GM12878 (cell line): Measurements from ENCODE around the gene MROH9. TPM values are rescaled to one million over a fixed set of nuclear protein-coding genes. Genes with fewer than 3 reads are reported as not detected.

Source experiments
- ATAC-seq: fragments of 200-7000 bp; cut with Tn5 transposase; 3 replicates; pipeline ENCODE4 v1.9.1; 2020; ENCODE audit warnings: mild to moderate bottlenecking, moderate library complexity
- BruUV-seq: library from RNA; stranded (reverse); fragments of 400-500 nt; replicated peaks from 2 replicates; lab custom pipeline; 2021; lab: Mats Ljungman, UMichigan
- CTCF ChIA-PET: fragments of 300-600 bp; sonication (Branson Sonifier 250); formaldehyde crosslinking; extraction: SDS; loops from one replicate; lab custom pipeline; 2021; ENCODE audit warnings: inconsistent platforms; lab: Yijun Ruan, JAX
- POLR2A ChIA-PET: fragments of 350-600 bp; formaldehyde crosslinking; extraction: SDS; loops from one replicate; lab custom pipeline; 2021; ENCODE audit warnings: inconsistent platforms; lab: Charles Lee
- RAD21 ChIA-PET: fragments of 300-600 bp; sonication (Branson Sonifier 250); formaldehyde crosslinking; loops from one replicate; lab custom pipeline; 2023; ENCODE audit warnings: antibody characterized with exemption; ENCODE audit not compliant: unreplicated experiment; lab: Charles Lee
- SMC1A ChIA-PET: fragments of 300-600 bp; sonication (Branson Sonifier 250); formaldehyde crosslinking; loops from one replicate; lab custom pipeline; 2023; ENCODE audit not compliant: unreplicated experiment, uncharacterized antibody; lab: Charles Lee
- DNase-seq: peaks from one replicate; pipeline ENCODE4 v3.0.0-alpha.2; 2011; ENCODE audit warnings: low read depth, low spot score
- FAIRE-seq: peaks from 3 replicates; lab custom pipeline; 2011; peaks lifted over from hg19 to GRCh38; lab: Jason Lieb, UNC
- H2AFZ ChIP-seq: 2 replicates; pipeline ENCODE4 v1.6.0; 2011; ENCODE audit warnings: low read depth, low read length, control low read depth; ENCODE audit not compliant: control insufficient read depth
- H3K27ac ChIP-seq: 2 replicates; pipeline ENCODE4 v1.5.1; 2011; ENCODE audit warnings: control low read depth; ENCODE audit not compliant: control insufficient read depth, insufficient read depth
- H3K27me3 ChIP-seq, 2 experiments: replicated peaks in 1 of 2; 2 replicates each; pipeline versions ENCODE4 v1.6.0 to v1.6.1; 2011; ENCODE audit warnings: low read length in 1 of 2; ENCODE audit not compliant: control insufficient read depth in 2 of 2, insufficient read depth in 2 of 2
- H3K36me3 ChIP-seq, 2 experiments: 2 replicates each; pipeline ENCODE4 v1.5.1; 2011; ENCODE audit warnings: low read length in 1 of 2; ENCODE audit not compliant: control insufficient read depth in 2 of 2, insufficient read depth in 2 of 2
- H3K4me1 ChIP-seq: 2 replicates; pipeline ENCODE4 v1.6.1; 2011; ENCODE audit warnings: mild to moderate bottlenecking, low read length, moderate library complexity, mixed read lengths; ENCODE audit not compliant: control insufficient read depth, insufficient read depth
- H3K4me2 ChIP-seq: 2 replicates; pipeline ENCODE4 v1.6.0; 2011; ENCODE audit warnings: control low read depth; ENCODE audit not compliant: control insufficient read depth, insufficient read depth
- H3K4me3 ChIP-seq: fragments of 200-600 bp; sonication (generic); 2 replicates; pipeline ENCODE4 v1.5.1; 2016
- H3K79me2 ChIP-seq: 2 replicates; pipeline ENCODE4 v1.6.0; 2011; ENCODE audit warnings: low read length; ENCODE audit not compliant: control insufficient read depth, insufficient read depth
- H3K9ac ChIP-seq: 2 replicates; pipeline ENCODE4 v1.8.0; 2011; ENCODE audit warnings: low read length, control low read depth, mixed read lengths; ENCODE audit not compliant: control insufficient read depth, insufficient read depth
- H3K9me3 ChIP-seq: replicated peaks from 3 replicates; pipeline ENCODE4 v1.5.1; 2011; ENCODE audit warnings: mild to moderate bottlenecking, low read length; ENCODE audit not compliant: control insufficient read depth, insufficient read depth
- H4K20me1 ChIP-seq: 2 replicates; pipeline ENCODE4 v1.6.0; 2011; ENCODE audit not compliant: control insufficient read depth, insufficient read depth
- HDAC2 ChIP-seq: fragments of 200-600 bp; sonication (generic); IDR thresholded peaks from 2 replicates; pipeline ENCODE4 v1.6.1; 2017
- MYC ChIP-seq: IDR thresholded peaks from 2 replicates; pipeline ENCODE4 v1.6.1; 2011; ENCODE audit warnings: mild to moderate bottlenecking, low read length, moderate library complexity, inconsistent platforms; ENCODE audit not compliant: insufficient read depth, insufficient replicate concordance, insufficient read length, severe bottlenecking
- POU2F2 ChIP-seq: IDR thresholded peaks from 3 replicates; pipeline ENCODE4 v1.6.1; 2011; ENCODE audit warnings: low read depth, mild to moderate bottlenecking, low read length, borderline replicate concordance
- SUPT20H ChIP-seq: IDR thresholded peaks from 2 replicates; pipeline ENCODE4 v1.6.1; 2011; ENCODE audit warnings: low read depth, mild to moderate bottlenecking, low read length, moderate library complexity, borderline replicate concordance; ENCODE audit not compliant: control insufficient read depth
- ZNF207 ChIP-seq: fragments of 450-650 bp; IDR thresholded peaks from 2 replicates; pipeline ENCODE4 v1.6.1; 2014; ENCODE audit warnings: antibody characterized with exemption, mild to moderate bottlenecking, borderline replicate concordance
- WGBS: methylation state at CpG from one replicate; pipeline ENCODE4 v1.1.6; 2016; ENCODE audit warnings: low lambda C conversion rate; ENCODE audit not compliant: insufficient replicate concordance, insufficient coverage; ENCODE audit errors: missing lambda C conversion rate; 5-methylcytosine and 5-hydroxymethylcytosine counted together
- in situ Hi-C: fragments of 300-500 bp; cut with MboI; formaldehyde crosslinking; loops from 9 replicates; pipeline ENCODE4 v1.14.3; 2018; ENCODE audit warnings: mixed read lengths
- intact Hi-C: fragments of 100-400 bp; cut with micrococcal nuclease; formaldehyde crosslinking; loops from one replicate; pipeline ENCODE4 v1.14.2; 2022; ENCODE audit not compliant: unreplicated experiment
- polyA plus RNA-seq, 11 experiments: library from polyadenylated mRNA; depleted of rRNA in 4 of 11; unstranded in 6 of 11; stranded (reverse) in 5 of 11; fragments of >200 nt; fragmentation: Nextera tagmentation in 4 of 11; fragmentation: Illumina TruSeq in 1 of 11; extraction: Ambion mirVana in 4 of 11; extraction: Trizol in 1 of 11; gene quantifications; 1 replicate in 1 of 11; 2 replicates in 10 of 11; pipeline versions ENCODE4 v1.2.1 to v1.2.3, GENCODE V29; 2011 to 2016; ENCODE audit warnings: inconsistent platforms in 2 of 11, missing spikeins in 2 of 11, low read depth in 1 of 11
- total RNA-seq, 4 experiments: library from RNA; depleted of rRNA in 3 of 4; stranded (reverse); fragments of >200 nt in 3 of 4; fragmentation: Illumina TruSeq in 1 of 4; extraction: Trizol in 1 of 4; gene quantifications; 2 replicates each; pipeline versions ENCODE4 v1.2.1 to v1.2.3, GENCODE V29; 2013 to 2021

MROH9 gene
- total and polyA plus RNA-seq, 10 of the 15 experiments (the other 5 are each of a cell fraction or from before 2014, with no cell fraction given) = not detected

- Histone ChIP-seq H3K27ac (no peak overlapping the region), H2AFZ (no peak overlapping the region), H3K4me2 (no peak overlapping the region), H3K9ac (no peak overlapping the region), H3K4me3 (no peak overlapping the region), H3K36me3 (no peaks in the 10 kb centered on the region), H3K9me3 (no peaks in the 10 kb centered on the region), H3K79me2 (no peaks in the 10 kb centered on the region), H3K4me1 (no peaks in the 10 kb centered on the region), H3K27me3 (no peaks in the 10 kb centered on the region), H4K20me1 (no peaks in the 10 kb centered on the region)
- 55% methylated on average over 3 of the region's 3 CpGs for whole genome bisulfite sequencing
- in situ Hi-C loops = no loop called here
- no peak for FAIRE-seq
- ATAC-seq = no peak
- ChIA-PET CTCF (no interaction called here), RAD21 (no interaction called here), POLR2A (no interaction called here), SMC1A (interaction anchor here (1.0 kb wide), 1 partner anchor 9 kb away, joined by 3 read pairs; no protein-coding TSS in a partner anchor)
- BruUV-seq = no TSS peak
- TF ChIP-seq ZNF207 = no peak
- no peak for TF ChIP-seq MYC
- no peak for TF ChIP-seq POU2F2
- no peak for TF ChIP-seq HDAC2
- DNase-seq = no peak
- intact Hi-C loops = no loop called here
Measured at GRCh38 chr1:170986901-170987300, 51.6 kb downstream of the MROH9 start.

- POLR2A ChIA-PET = no interaction called here
- BruUV-seq = no TSS peak
- Histone ChIP-seq H2AFZ (no peak overlapping the region), H3K4me1 (no peaks in the 10 kb centered on the region), H3K36me3 (no peaks in the 10 kb centered on the region), H3K4me2 (no peak overlapping the region), H3K9me3 (no peaks in the 10 kb centered on the region), H3K9ac (no peak overlapping the region), H3K4me3 (no peak overlapping the region), H3K79me2 (no peaks in the 10 kb centered on the region), H3K27me3 (no peaks in the 10 kb centered on the region), H4K20me1 (no peaks in the 10 kb centered on the region), H3K27ac (no peak overlapping the region)
- SMC1A ChIA-PET = interaction anchor here (1.0 kb wide), 1 partner anchor 10 kb away, joined by 3 read pairs; no protein-coding TSS in a partner anchor
- no peak for TF ChIP-seq SUPT20H
- CTCF ChIA-PET = no interaction called here
- no peak for ATAC-seq
- intact Hi-C loops (no loop called here), in situ Hi-C loops (no loop called here)
- no peak for DNase-seq
- FAIRE-seq = no peak
- RAD21 ChIA-PET = no interaction called here
- 26% methylated on average over 5 of the region's 5 CpGs for WGBS
Measured at GRCh38 chr1:170987424-170987823, 52.1 kb downstream of the MROH9 start.
